B cell (primary cell): ENCODE data around the gene SPECC1.

Experiments used
- EZH2 ChIP-seq: IDR thresholded peaks from 2 replicates; pipeline ENCODE4 v1.6.1; 2012; ENCODE audit warnings: borderline replicate concordance, low read depth, mild to moderate bottlenecking, moderate library complexity, low read length; ENCODE audit not compliant: insufficient read depth, poor library complexity, severe bottlenecking
- TF ChIP-seq, protein P1 (sequence below): fragments of 200-600 bp; IDR thresholded peaks from one replicate; pipeline ENCODE4 v1.8.0; 2022; ENCODE audit warnings: antibody characterized with exemption, mild to moderate bottlenecking

DNA sequence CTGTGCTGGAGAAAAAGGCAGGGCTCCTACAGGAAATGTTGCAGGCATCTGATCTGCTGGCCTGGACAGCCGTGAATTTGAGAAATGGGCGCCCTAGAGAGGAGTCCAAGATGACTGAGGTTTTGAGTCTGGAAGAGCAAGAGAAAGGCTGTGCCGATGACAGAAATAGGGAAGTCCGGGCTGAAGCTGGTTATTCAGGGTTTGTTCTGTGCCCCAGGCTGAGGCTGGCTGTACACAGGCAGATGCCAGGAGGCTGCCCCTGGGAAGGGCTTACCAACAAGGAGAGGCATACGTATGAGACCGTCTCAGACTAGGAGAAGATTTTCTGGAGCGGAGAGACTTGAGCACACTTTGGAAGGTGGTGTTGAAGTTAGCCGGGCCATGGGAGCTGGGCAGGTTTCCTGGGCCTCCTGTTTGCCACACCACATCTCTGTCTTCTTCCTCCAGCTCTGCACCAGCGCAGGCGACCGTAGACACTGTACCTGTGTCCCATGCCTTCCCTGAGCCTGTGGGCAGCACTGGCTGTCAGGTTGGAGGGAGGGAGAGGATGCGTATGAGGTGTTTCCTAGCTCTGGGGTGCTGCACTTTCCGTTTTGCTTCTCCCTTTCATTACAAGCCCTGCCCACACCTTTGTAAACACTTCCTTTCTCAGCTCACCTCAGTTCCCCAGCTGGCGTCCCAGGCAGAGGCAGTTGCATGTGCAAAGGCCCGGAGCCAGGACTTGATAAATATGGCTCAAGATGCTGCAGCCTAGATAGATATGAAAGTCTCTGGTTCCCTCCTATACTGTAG, 80.8 kb downstream of the SPECC1 start:
- TF ChIP-seq, protein P1, sequence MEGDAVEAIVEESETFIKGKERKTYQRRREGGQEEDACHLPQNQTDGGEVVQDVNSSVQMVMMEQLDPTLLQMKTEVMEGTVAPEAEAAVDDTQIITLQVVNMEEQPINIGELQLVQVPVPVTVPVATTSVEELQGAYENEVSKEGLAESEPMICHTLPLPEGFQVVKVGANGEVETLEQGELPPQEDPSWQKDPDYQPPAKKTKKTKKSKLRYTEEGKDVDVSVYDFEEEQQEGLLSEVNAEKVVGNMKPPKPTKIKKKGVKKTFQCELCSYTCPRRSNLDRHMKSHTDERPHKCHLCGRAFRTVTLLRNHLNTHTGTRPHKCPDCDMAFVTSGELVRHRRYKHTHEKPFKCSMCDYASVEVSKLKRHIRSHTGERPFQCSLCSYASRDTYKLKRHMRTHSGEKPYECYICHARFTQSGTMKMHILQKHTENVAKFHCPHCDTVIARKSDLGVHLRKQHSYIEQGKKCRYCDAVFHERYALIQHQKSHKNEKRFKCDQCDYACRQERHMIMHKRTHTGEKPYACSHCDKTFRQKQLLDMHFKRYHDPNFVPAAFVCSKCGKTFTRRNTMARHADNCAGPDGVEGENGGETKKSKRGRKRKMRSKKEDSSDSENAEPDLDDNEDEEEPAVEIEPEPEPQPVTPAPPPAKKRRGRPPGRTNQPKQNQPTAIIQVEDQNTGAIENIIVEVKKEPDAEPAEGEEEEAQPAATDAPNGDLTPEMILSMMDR, result no peak
- no peak for TF ChIP-seq EZH2
